ENCODE results near the gene GUCY1A2. TPM values are rescaled to one million over a fixed set of nuclear protein-coding genes. Genes with fewer than 3 reads are reported as not detected.

The GUCY1A2 gene
- total RNA-seq, 2 donors from 2014 or later, result 3.7 to 5.3 TPM

DNA sequence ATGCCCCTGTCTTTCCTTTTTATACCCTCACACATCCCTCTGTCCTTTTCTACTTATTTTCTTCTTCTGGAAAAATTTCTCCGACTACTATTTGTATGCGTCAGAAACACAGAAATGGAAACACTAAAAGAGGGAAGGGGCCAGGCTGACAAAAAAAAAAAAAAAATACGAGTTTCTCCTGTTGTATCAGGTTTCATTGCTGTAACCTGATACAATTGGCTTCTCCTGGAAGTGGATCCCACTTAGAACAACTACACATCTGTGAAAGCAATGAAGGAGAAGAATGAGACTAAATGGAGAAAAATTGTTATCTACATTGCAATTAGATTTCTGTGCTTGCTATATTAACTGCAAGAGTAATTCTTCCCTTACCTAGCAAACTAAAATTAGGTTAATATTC, 393.9 kb downstream of the GUCY1A2 start:
- Histone ChIP-seq H3K27me3 (ENCODE audit: control insufficient read depth, insufficient read depth, low read length, poor library complexity, severe bottlenecking) (no peaks in the 10 kb centered on the region), H3K36me3 (ENCODE audit: control insufficient read depth, insufficient read depth, low read length) (no peaks in the 10 kb centered on the region), H3K9me3 (ENCODE audit: control insufficient read depth, low read length) (peaks cover 13% of the 10 kb centered on the region), H3K9ac (ENCODE audit: extremely low read depth, low read length, poor library complexity, severe bottlenecking) (no peak overlapping the region), H3K4me1 (ENCODE audit: control insufficient read depth, insufficient read depth, low read length) (no peaks in the 10 kb centered on the region), H3K4me3 (ENCODE audit: low read length) (no peak overlapping the region), H3K27ac (ENCODE audit: low read depth, low read length) (no peak overlapping the region)
- TF ChIP-seq CTCF (conservative IDR thresholded peaks at IDR 0.05), result no peak
- Mint-ChIP-seq H3K4me1 (no peaks in the 10 kb centered on the region), H3K27me3 (ENCODE audit: insufficient read depth) (no peaks in the 10 kb centered on the region), H3K36me3 (ENCODE audit: low read depth) (no peaks in the 10 kb centered on the region), H3K27ac (no peak overlapping the region), H3K4me3 (no peak overlapping the region), H3K9me3 (peaks cover 13% of the 10 kb centered on the region)
- WGBS, 2 experiments (ENCODE audit: insufficient coverage in 1 of 2, insufficient read length in 1 of 2), result 91 to 94% methylated on average over 2 of the region's 3 CpGs
- DNase-seq, result no peak

Measured in endodermal cell (in vitro differentiated cells).